WTC11 (cell line): ENCODE results near the gene MTA3. TPM values are rescaled to one million over a fixed set of nuclear protein-coding genes. Genes with fewer than 3 reads are reported as not detected.

Source experiments
- ATAC-seq: fragments of 200-7000 bp; cut with Tn5 transposase; 2 replicates; pipeline ENCODE4 v1.10.0; 2021; ENCODE audit warnings: mild to moderate bottlenecking, moderate library complexity
- CTCF ChIA-PET: fragments of 300-600 bp; sonication (Branson Sonifier 250); formaldehyde crosslinking; loops from one replicate; lab custom pipeline; 2021; ENCODE audit warnings: antibody characterized with exemption; lab: Charles Lee
- POLR2A ChIA-PET: fragments of 350-600 bp; sonication (Branson Sonifier 250); formaldehyde crosslinking; loops from one replicate; lab custom pipeline; 2021; ENCODE audit warnings: antibody characterized with exemption; lab: Charles Lee
- DNase-seq: peaks from one replicate; pipeline ENCODE4 v3.0.0; 2021; ENCODE audit warnings: low spot score
- H3K27ac Mint-ChIP-seq: 2 replicates; pipeline ENCODE4 v1.8.0; 2021; ENCODE audit warnings: mixed read lengths
- H3K27me3 Mint-ChIP-seq: 2 replicates; pipeline ENCODE4 v1.8.0; 2021; ENCODE audit warnings: low read depth, mild to moderate bottlenecking, moderate library complexity, mixed read lengths
- H3K36me3 Mint-ChIP-seq: 2 replicates; pipeline ENCODE4 v1.8.0; 2021; ENCODE audit warnings: mixed read lengths
- H3K4me1 Mint-ChIP-seq: 2 replicates; pipeline ENCODE4 v1.8.0; 2022; ENCODE audit warnings: mixed read lengths
- H3K4me3 Mint-ChIP-seq: 2 replicates; pipeline ENCODE4 v1.8.0; 2021; ENCODE audit warnings: mild to moderate bottlenecking, moderate library complexity, mixed read lengths
- H3K9me3 Mint-ChIP-seq: 2 replicates; pipeline ENCODE4 v1.8.0; 2021; ENCODE audit warnings: mixed read lengths
- CTCF ChIP-seq: fragments of 200-600 bp; IDR thresholded peaks from 2 replicates; pipeline ENCODE4 v1.8.0; 2022; ENCODE audit warnings: antibody characterized with exemption
- E2F4 ChIP-seq: sonication (generic); formaldehyde crosslinking; IDR thresholded peaks from 2 replicates; pipeline ENCODE4 v1.8.1; 2022; ENCODE audit warnings: low read depth, mild to moderate bottlenecking, moderate library complexity, missing genetic modification reagents, borderline replicate concordance
- EMX1 ChIP-seq: fragments of 250-450 bp; sonication (Bioruptor Pico); IDR thresholded peaks from 2 replicates; pipeline ENCODE4 v1.8.0; 2021; ENCODE audit warnings: mild to moderate bottlenecking
- ETV6 ChIP-seq: sonication (generic); formaldehyde crosslinking; IDR thresholded peaks from 2 replicates; pipeline ENCODE4 v1.8.1; 2022; ENCODE audit warnings: mild to moderate bottlenecking, missing genetic modification reagents
- FOXK1 ChIP-seq: sonication (generic); formaldehyde crosslinking; IDR thresholded peaks from 2 replicates; pipeline ENCODE4 v1.8.0; 2022; ENCODE audit warnings: mild to moderate bottlenecking, moderate library complexity, missing genetic modification reagents
- GABPB1 ChIP-seq: sonication (generic); formaldehyde crosslinking; IDR thresholded peaks from 2 replicates; pipeline ENCODE4 v1.8.1; 2023; ENCODE audit warnings: mild to moderate bottlenecking, missing genetic modification reagents
- IRF2 ChIP-seq: sonication (generic); formaldehyde crosslinking; IDR thresholded peaks from 2 replicates; pipeline ENCODE4 v1.8.0; 2022; ENCODE audit warnings: low read depth, missing genetic modification reagents, borderline replicate concordance
- NFATC4 ChIP-seq: fragments of 250-450 bp; sonication (Bioruptor Pico); IDR thresholded peaks from 2 replicates; pipeline ENCODE4 v1.9.0; 2021; ENCODE audit warnings: mild to moderate bottlenecking
- NFYB ChIP-seq: sonication (generic); formaldehyde crosslinking; conservative IDR thresholded peaks from 2 replicates; pipeline ENCODE4 v1.8.0; 2022; ENCODE audit warnings: low read depth, missing genetic modification reagents
- NR3C1 ChIP-seq: sonication (generic); formaldehyde crosslinking; conservative IDR thresholded peaks from 2 replicates; pipeline ENCODE4 v1.8.1; 2023; ENCODE audit warnings: low read depth, mild to moderate bottlenecking, missing genetic modification reagents
- PRRX2 ChIP-seq: fragments of 250-450 bp; sonication (Bioruptor Pico); IDR thresholded peaks from 2 replicates; pipeline ENCODE4 v1.8.0; 2021; ENCODE audit warnings: mild to moderate bottlenecking
- RORB ChIP-seq: fragments of 250-450 bp; sonication (Bioruptor Pico); IDR thresholded peaks from 2 replicates; pipeline ENCODE4 v1.9.0; 2021; ENCODE audit warnings: mild to moderate bottlenecking
- SMAD3 ChIP-seq: sonication (generic); formaldehyde crosslinking; IDR thresholded peaks from 2 replicates; pipeline ENCODE4 v1.8.0; 2022; ENCODE audit warnings: missing genetic modification reagents, mild to moderate bottlenecking, borderline replicate concordance
- SOX15 ChIP-seq: fragments of 250-450 bp; sonication (Bioruptor Pico); IDR thresholded peaks from 2 replicates; pipeline ENCODE4 v1.9.0; 2021; ENCODE audit warnings: mild to moderate bottlenecking
- TEAD1 ChIP-seq: sonication (generic); formaldehyde crosslinking; IDR thresholded peaks from 2 replicates; pipeline ENCODE4 v1.8.0; 2022; ENCODE audit warnings: mild to moderate bottlenecking, missing genetic modification reagents
- USF2 ChIP-seq: sonication (generic); formaldehyde crosslinking; IDR thresholded peaks from 2 replicates; pipeline ENCODE4 v1.8.1; 2023; ENCODE audit warnings: mild to moderate bottlenecking, missing genetic modification reagents, moderate library complexity
- ZMAT4 ChIP-seq: fragments of 250-450 bp; sonication (Bioruptor Pico); IDR thresholded peaks from 2 replicates; pipeline ENCODE4 v1.9.0; 2021; ENCODE audit warnings: mild to moderate bottlenecking
- ZNF219 ChIP-seq: sonication (generic); formaldehyde crosslinking; IDR thresholded peaks from 2 replicates; pipeline ENCODE4 v1.8.0; 2023; ENCODE audit warnings: missing genetic modification reagents, mild to moderate bottlenecking, borderline replicate concordance
- ZNF416 ChIP-seq: fragments of 250-450 bp; sonication (Bioruptor Pico); IDR thresholded peaks from 2 replicates; pipeline ENCODE4 v1.9.0; 2021; ENCODE audit warnings: mild to moderate bottlenecking, inconsistent platforms
- ZNF423 ChIP-seq: fragments of 250-450 bp; sonication (Bioruptor Pico); IDR thresholded peaks from 2 replicates; pipeline ENCODE4 v2.1.2; 2022; ENCODE audit warnings: mild to moderate bottlenecking, moderate library complexity
- ZNF532 ChIP-seq: fragments of 250-450 bp; sonication (Bioruptor Pico); IDR thresholded peaks from 2 replicates; pipeline ENCODE4 v1.9.0; 2021; ENCODE audit warnings: mild to moderate bottlenecking, borderline replicate concordance
- total RNA-seq: library from RNA; stranded (reverse); gene quantifications from 3 replicates; pipeline ENCODE4 v1.2.3, GENCODE V29; 2021

MTA3 gene
- total RNA-seq, 1 experiment from 2014 or later: 153 TPM

GRCh38 chr2:42658306-42658705 lies 89.9 kb downstream of the MTA3 start (continued):
- no peak for TF ChIP-seq ZNF532 (CRISPR knock-in tag)
- TF ChIP-seq, all 79 proteins: peak for 0

GRCh38 chr2:42659609-42660008 lies 91.2 kb downstream of the MTA3 start:
- POLR2A ChIA-PET: interaction anchor here (1.0 kb wide), 1 partner anchor 277 kb away, joined by 3 read pairs; no protein-coding TSS in a partner anchor
- H3K36me3 Mint-ChIP-seq: peaks cover 25% of the 10 kb centered on the region
- H3K27me3 Mint-ChIP-seq: no peaks in the 10 kb centered on the region
- H3K4me1 Mint-ChIP-seq: peaks cover 38% of the 10 kb centered on the region
- H3K4me3 Mint-ChIP-seq: no peak overlapping the region
- peak; percentile 34; the same call in 1 of the 2 replicates for ATAC-seq
- DNase-seq: no peak
- CTCF ChIA-PET: interaction anchor here (1.0 to 1.4 kb wide), 3 partner anchors 52 to 177 kb away, joined by 3 to 5 read pairs (median 3); no protein-coding TSS in a partner anchor
- peak overlapping the region; percentile 98 for H3K27ac Mint-ChIP-seq
- no peaks in the 10 kb centered on the region for H3K9me3 Mint-ChIP-seq
- TF ChIP-seq NFYB (CRISPR knock-in tag) (no peak), NR3C1 (CRISPR knock-in tag) (no peak), E2F4 (CRISPR knock-in tag) (no peak), EMX1 (CRISPR knock-in tag) (no peak)

- peaks cover 14% of the 10 kb centered on the region for H3K36me3 Mint-ChIP-seq
- CTCF ChIA-PET: interaction anchor here (0.6 to 2.4 kb wide), 38 partner anchors 9 to 341 kb away, joined by 3 to 23 read pairs (median 3); partner anchors contain the start of gene HAAO
- no peaks in the 10 kb centered on the region for H3K9me3 Mint-ChIP-seq
- TF ChIP-seq GABPB1 (CRISPR knock-in tag): 0 out of 2 replicates have a peak, but pooled peaks have one; percentile 9
- TF ChIP-seq ZNF423 (CRISPR knock-in tag): no peak
- TF ChIP-seq TEAD1 (CRISPR knock-in tag): 0 out of 2 replicates have a peak, but pooled peaks have one; percentile 34
- peak; percentile 92 for TF ChIP-seq CTCF
- H3K27ac Mint-ChIP-seq: peak overlapping the region; percentile 92
- no peaks in the 10 kb centered on the region for H3K27me3 Mint-ChIP-seq
- POLR2A ChIA-PET: interaction anchor here (0.7 to 1.0 kb wide), 3 partner anchors 9 to 1321 kb away, joined by 4 to 7 read pairs (median 6); no protein-coding TSS in a partner anchor
- ATAC-seq (peak; percentile 93), DNase-seq (peak; percentile 68)
- peaks cover 39% of the 10 kb centered on the region for H3K4me1 Mint-ChIP-seq
- no peak overlapping the region for H3K4me3 Mint-ChIP-seq
Measured at GRCh38 chr2:42663106-42663780, 94.8 kb downstream of the MTA3 start.

- Mint-ChIP-seq H3K4me3 (no peak overlapping the region), H3K4me1 (peaks cover 38% of the 10 kb centered on the region), H3K27me3 (no peaks in the 10 kb centered on the region), H3K36me3 (peaks cover 13% of the 10 kb centered on the region), H3K27ac (peak overlapping the region; percentile 92), H3K9me3 (no peaks in the 10 kb centered on the region)
- ATAC-seq: no peak
- DNase-seq: no peak
- POLR2A ChIA-PET: no interaction called here
- CTCF ChIA-PET: interaction anchor here (1.0 to 2.4 kb wide), 12 partner anchors 9 to 302 kb away, joined by 3 to 23 read pairs (median 5); no protein-coding TSS in a partner anchor
- TF ChIP-seq PRRX2 (CRISPR knock-in tag): no peak
- TF ChIP-seq RORB (CRISPR knock-in tag): no peak
- no peak for TF ChIP-seq ZNF219 (CRISPR knock-in tag)
- TF ChIP-seq SOX15: no peak
- no peak for TF ChIP-seq NR3C1 (CRISPR knock-in tag)
- no peak for TF ChIP-seq ZMAT4 (CRISPR knock-in tag)
- TF ChIP-seq GABPB1 (CRISPR knock-in tag): no peak
- TF ChIP-seq ZNF423 (CRISPR knock-in tag): no peak
- no peak for TF ChIP-seq USF2 (CRISPR knock-in tag)
- no peak for TF ChIP-seq IRF2 (CRISPR knock-in tag)
- no peak for TF ChIP-seq ETV6 (CRISPR knock-in tag)
- TF ChIP-seq ZNF416 (CRISPR knock-in tag): no peak
- TF ChIP-seq SMAD3 (CRISPR knock-in tag): no peak
- TF ChIP-seq FOXK1: no peak
- TF ChIP-seq NFATC4 (CRISPR knock-in tag): no peak
Measured at GRCh38 chr2:42663828-42664227, 95.4 kb downstream of the MTA3 start.
